IMR-90 (cell line): ENCODE data around the gene TNNC1. TPM values are rescaled to one million over a fixed set of nuclear protein-coding genes. Genes with fewer than 3 reads are reported as not detected.

Experiments used
- ATAC-seq: fragments of 200-7000 bp; cut with Tn5 transposase; 2 replicates; pipeline ENCODE4 v1.9.1; 2020; ENCODE audit warnings: low read depth, mild to moderate bottlenecking, moderate library complexity
- BruUV-seq: library from RNA; stranded (reverse); fragments of 400-500 nt; replicated peaks from 2 replicates; lab custom pipeline; 2021; lab: Mats Ljungman, UMichigan
- CTCF ChIA-PET: fragments of 300-600 bp; formaldehyde crosslinking; extraction: SDS; loops from one replicate; lab custom pipeline; 2021; ENCODE audit warnings: antibody characterized with exemption; lab: Yijun Ruan, JAX
- POLR2A ChIA-PET: fragments of 300-600 bp; sonication (Branson Sonifier 250); formaldehyde crosslinking; loops from one replicate; lab custom pipeline; 2022; ENCODE audit warnings: antibody characterized with exemption; ENCODE audit not compliant: unreplicated experiment; lab: Charles Lee
- DNase-seq: peaks from one replicate; pipeline ENCODE4 v3.0.0; 2013
- H2AFZ ChIP-seq: replicated peaks from 2 replicates; pipeline ENCODE3; 2013; ENCODE audit warnings: low read length, mild to moderate bottlenecking; ENCODE audit not compliant: poor library complexity
- H2AK5ac ChIP-seq: 2 replicates; pipeline ENCODE4 v1.6.1; 2013; ENCODE audit warnings: low read depth, low read length, inconsistent platforms
- H2AK9ac ChIP-seq: replicated peaks from 2 replicates; pipeline ENCODE3; 2013; ENCODE audit warnings: mild to moderate bottlenecking, low read depth, low read length, moderate library complexity; ENCODE audit not compliant: poor library complexity
- H2BK120ac ChIP-seq: 2 replicates; pipeline ENCODE4 v1.6.1; 2013; ENCODE audit warnings: low read depth, low read length, inconsistent platforms
- H2BK15ac ChIP-seq: 3 replicates; pipeline ENCODE4 v1.6.1; 2013; ENCODE audit warnings: low read depth, low read length, inconsistent platforms
- H2BK20ac ChIP-seq: 2 replicates; pipeline ENCODE4 v1.6.1; 2013; ENCODE audit warnings: low read depth, mild to moderate bottlenecking, inconsistent platforms, low read length, moderate library complexity
- H2BK5ac ChIP-seq: 2 replicates; pipeline ENCODE4 v1.6.1; 2013; ENCODE audit warnings: mild to moderate bottlenecking, low read depth, low read length, inconsistent platforms; ENCODE audit not compliant: poor library complexity, severe bottlenecking
- H3K14ac ChIP-seq: replicated peaks from 2 replicates; pipeline ENCODE4 v1.6.1; 2013; ENCODE audit warnings: low read depth, low read length, inconsistent platforms
- H3K18ac ChIP-seq: 2 replicates; pipeline ENCODE4 v1.6.1; 2013; ENCODE audit warnings: low read depth, low read length, control low read depth
- H3K23ac ChIP-seq: 2 replicates; pipeline ENCODE4 v1.6.1; 2013; ENCODE audit warnings: low read depth, low read length, inconsistent platforms
- H3K27ac ChIP-seq: 2 replicates; pipeline ENCODE4 v1.5.1; 2013; ENCODE audit warnings: mild to moderate bottlenecking, control low read depth, low read length; ENCODE audit not compliant: insufficient read depth
- H3K27me3 ChIP-seq: 2 replicates; pipeline ENCODE4 v1.6.1; 2013; ENCODE audit warnings: low read length; ENCODE audit not compliant: control insufficient read depth, insufficient read depth
- H3K36me3 ChIP-seq: 2 replicates; pipeline ENCODE4 v1.6.1; 2013; ENCODE audit warnings: low read length, mixed read lengths; ENCODE audit not compliant: control insufficient read depth, insufficient read depth
- H3K4ac ChIP-seq: 2 replicates; pipeline ENCODE4 v1.6.1; 2013; ENCODE audit warnings: low read depth, low read length, inconsistent platforms
- H3K4me1 ChIP-seq: 2 replicates; pipeline ENCODE4 v1.6.1; 2013; ENCODE audit warnings: low read length, mixed read lengths; ENCODE audit not compliant: control insufficient read depth, insufficient read depth
- H3K4me2 ChIP-seq: 2 replicates; pipeline ENCODE4 v1.6.1; 2013; ENCODE audit warnings: low read depth, mild to moderate bottlenecking, control low read depth, low read length, moderate library complexity
- H3K4me3 ChIP-seq: 2 replicates; pipeline ENCODE4 v1.5.1; 2013; ENCODE audit warnings: low read depth, mild to moderate bottlenecking, control low read depth, low read length, moderate library complexity; ENCODE audit not compliant: insufficient read depth
- H3K56ac ChIP-seq: 2 replicates; pipeline ENCODE4 v1.6.1; 2013; ENCODE audit warnings: low read length, inconsistent platforms; ENCODE audit not compliant: insufficient read depth; ENCODE audit errors: extremely low read depth
- H3K79me1 ChIP-seq, 2 experiments: 2 replicates each; pipeline ENCODE4 v1.6.1; 2013; ENCODE audit warnings: low read length in 2 of 2, inconsistent platforms in 1 of 2, low read depth in 1 of 2
- H3K9ac ChIP-seq: 2 replicates; pipeline ENCODE4 v1.6.1; 2013; ENCODE audit warnings: low read depth, low read length, control low read depth
- H3K9me1 ChIP-seq: 2 replicates; pipeline ENCODE4 v1.6.1; 2013; ENCODE audit warnings: low read length, inconsistent platforms; ENCODE audit not compliant: insufficient read depth
- H3K9me3 ChIP-seq: 2 replicates; pipeline ENCODE4 v1.6.1; 2013; ENCODE audit warnings: low read length; ENCODE audit not compliant: control insufficient read depth, insufficient read depth
- H4K20me1 ChIP-seq: 2 replicates; pipeline ENCODE4 v1.6.1; 2013; ENCODE audit warnings: low read length, inconsistent platforms; ENCODE audit not compliant: insufficient read depth
- H4K5ac ChIP-seq: 2 replicates; pipeline ENCODE4 v1.6.1; 2013; ENCODE audit warnings: mild to moderate bottlenecking, low read depth, low read length, control low read depth
- H4K8ac ChIP-seq, 2 experiments: 2 replicates each; pipeline ENCODE4 v1.6.1; 2013; ENCODE audit warnings: low read depth in 2 of 2, low read length in 2 of 2, control low read depth in 1 of 2, inconsistent platforms in 1 of 2
- H4K91ac ChIP-seq: 2 replicates; pipeline ENCODE4 v1.6.1; 2013; ENCODE audit warnings: low read depth, low read length, inconsistent platforms; ENCODE audit not compliant: insufficient read depth
- BHLHE40 ChIP-seq: fragments of 150-350 bp; IDR thresholded peaks from 2 replicates; pipeline ENCODE4 v1.6.1; 2016; ENCODE audit warnings: mild to moderate bottlenecking, low read depth, low read length
- CEBPB ChIP-seq: IDR thresholded peaks from 2 replicates; pipeline ENCODE4 v1.6.1; 2012; ENCODE audit warnings: low read depth, low read length, improper control_type of control experiment
- CHD1 ChIP-seq: IDR thresholded peaks from 2 replicates; pipeline ENCODE4 v1.6.1; 2012; ENCODE audit warnings: low read depth, low read length, improper control_type of control experiment
- CTCF ChIP-seq: conservative IDR thresholded peaks from 2 replicates; pipeline ENCODE4 v1.5.1; 2012; ENCODE audit warnings: mild to moderate bottlenecking, low read depth, low read length, improper control_type of control experiment
- ELK1 ChIP-seq: fragments of 150-350 bp; IDR thresholded peaks from 2 replicates; pipeline ENCODE4 v1.6.1; 2016; ENCODE audit warnings: low read depth, mild to moderate bottlenecking, low read length, moderate library complexity, borderline replicate concordance
- FOS ChIP-seq: fragments of 150-350 bp; IDR thresholded peaks from 2 replicates; pipeline ENCODE4 v1.6.1; 2016; ENCODE audit warnings: low read depth, low read length
- MAZ ChIP-seq: IDR thresholded peaks from 2 replicates; pipeline ENCODE4 v1.6.1; 2012; ENCODE audit warnings: low read depth, mild to moderate bottlenecking, low read length, improper control_type of control experiment, moderate library complexity, borderline replicate concordance
- MXI1 ChIP-seq: IDR thresholded peaks from 2 replicates; pipeline ENCODE4 v1.6.1; 2012; ENCODE audit warnings: low read depth, mild to moderate bottlenecking, low read length, moderate library complexity, borderline replicate concordance
- NFE2L2 ChIP-seq: fragments of 150-350 bp; IDR thresholded peaks from 2 replicates; pipeline ENCODE4 v1.6.1; 2016; ENCODE audit warnings: low read depth, mild to moderate bottlenecking, low read length
- POLR2A ChIP-seq: IDR thresholded peaks from 2 replicates; pipeline ENCODE4 v1.6.1; 2012; ENCODE audit warnings: mild to moderate bottlenecking, low read depth, low read length
- RCOR1 ChIP-seq: IDR thresholded peaks from 2 replicates; pipeline ENCODE4 v1.6.1; 2012; ENCODE audit warnings: mild to moderate bottlenecking, low read length, improper control_type of control experiment; ENCODE audit not compliant: insufficient replicate concordance
- RFX5 ChIP-seq: IDR thresholded peaks from 2 replicates; pipeline ENCODE4 v1.8.0; 2012; ENCODE audit warnings: low read depth, mild to moderate bottlenecking, low read length, moderate library complexity
- SMC3 ChIP-seq: fragments of 150-350 bp; IDR thresholded peaks from 2 replicates; pipeline ENCODE4 v1.6.1; 2016; ENCODE audit warnings: low read depth, mild to moderate bottlenecking, antibody characterized with exemption, low read length, moderate library complexity
- USF2 ChIP-seq: fragments of 150-350 bp; IDR thresholded peaks from 2 replicates; pipeline ENCODE4 v1.6.1; 2017; ENCODE audit warnings: mild to moderate bottlenecking, antibody characterized with exemption, low read length, low read depth
- WGBS, 2 experiments: methylation state at CpG; one replicate each; pipeline versions ENCODE4 v1.1.5 to v1.1.7; 2013; ENCODE audit warnings: missing lambda C conversion rate in 2 of 2; ENCODE audit not compliant: insufficient read length in 1 of 2; ENCODE audit errors: extremely low coverage in 2 of 2; 5-methylcytosine and 5-hydroxymethylcytosine counted together
- dilution Hi-C: fragments of 300-500 bp; cut with HindIII; formaldehyde crosslinking; loops from one replicate; pipeline ENCODE4 v1.14.3; 2018; ENCODE audit warnings: low sequenced_read_pairs; ENCODE audit not compliant: unreplicated experiment
- in situ Hi-C: fragments of 300-500 bp; cut with MboI; formaldehyde crosslinking; loops from 3 replicates; pipeline ENCODE4 v1.14.3; 2019; ENCODE audit warnings: low sequenced_read_pairs, inconsistent platforms, mixed read lengths
- intact Hi-C: fragments of 100-400 bp; cut with micrococcal nuclease; formaldehyde crosslinking; loops from 2 replicates; pipeline ENCODE4 v1.10.0; 2022
- polyA plus RNA-seq, 3 experiments: library from polyadenylated mRNA; depleted of rRNA; stranded (reverse); fragments of >200 nt; gene quantifications; 2 replicates each; pipeline ENCODE4 v1.2.3, GENCODE V29; 2012; ENCODE audit warnings: low replicate concordance in 1 of 3
- total RNA-seq: library from RNA; depleted of rRNA; stranded (reverse); fragments of >200 nt; gene quantifications from 2 replicates; pipeline ENCODE4 v1.2.3, GENCODE V29; 2012

TNNC1 gene
- total and polyA plus RNA-seq, 2 of the 4 experiments (the other 2 are of a cell fraction): 1.3 to 4.6 TPM

GRCh38 chr3:52480768-52481715 is 27.2 kb upstream of the TNNC1 start:
- peaks cover 7 to 41% of the 10 kb centered on the region in 2 experiments; a peak in 3 of 4 replicates for H3K79me1 ChIP-seq
- no peak overlapping the region for H3K4me3 ChIP-seq
- 76% methylated on average over 12 of the region's 27 CpGs; no CpG with 5 or more reads in 1 of the 2 experiments for WGBS, 2 experiments
- no peak overlapping the region for H4K91ac ChIP-seq
- H3K9ac ChIP-seq: no peak overlapping the region
- ATAC-seq: no peak
- no peak overlapping the region for H2BK15ac ChIP-seq
- H3K14ac ChIP-seq: no peak overlapping the region
- CTCF ChIA-PET: interaction anchor here (1.1 kb wide), 1 partner anchor 10 kb away, joined by 3 read pairs; no protein-coding TSS in a partner anchor
- BruUV-seq: TSS peak; percentile 47
- dilution Hi-C loops: no loop called here
- no peak overlapping the region for H3K4ac ChIP-seq
- H3K27me3 ChIP-seq: no peaks in the 10 kb centered on the region
- DNase-seq: no peak
- H3K9me3 ChIP-seq: no peaks in the 10 kb centered on the region
- no peak overlapping the region for H3K56ac ChIP-seq
- H2BK5ac ChIP-seq: no peak overlapping the region
- H2BK120ac ChIP-seq: no peak overlapping the region
- in situ Hi-C loops: no loop called here
- no peak overlapping the region for H4K8ac ChIP-seq
- H3K36me3 ChIP-seq: peaks cover 80% of the 10 kb centered on the region
- no peak overlapping the region for H3K23ac ChIP-seq
- H3K18ac ChIP-seq: no peak overlapping the region
- H3K4me1 ChIP-seq: peaks cover 13% of the 10 kb centered on the region; the same call in 1 of the 2 replicates
- no peak overlapping the region for H2BK20ac ChIP-seq
- H2AK9ac ChIP-seq: peak overlapping the region; percentile 50
- peaks cover 35% of the 10 kb centered on the region for H4K20me1 ChIP-seq
- no peak overlapping the region for H2AK5ac ChIP-seq
- H3K27ac ChIP-seq: no peak overlapping the region
- POLR2A ChIA-PET: no interaction called here
- intact Hi-C loops: no loop called here
- H4K5ac ChIP-seq: no peak overlapping the region
- no peak overlapping the region for H3K4me2 ChIP-seq
- H2AFZ ChIP-seq: no peak overlapping the region
- H3K9me1 ChIP-seq: peaks cover 22% of the 10 kb centered on the region; the same call in 1 of the 2 replicates
- no peak for TF ChIP-seq MAZ
- no peak for TF ChIP-seq SMC3
- no peak for TF ChIP-seq MXI1
- TF ChIP-seq USF2: no peak
- no peak for TF ChIP-seq POLR2A
- TF ChIP-seq ELK1: no peak
- no peak for TF ChIP-seq RFX5
- no peak for TF ChIP-seq CTCF
- TF ChIP-seq CHD1: no peak
- TF ChIP-seq CEBPB: no peak
- TF ChIP-seq BHLHE40: no peak
- no peak for TF ChIP-seq RCOR1
- TF ChIP-seq FOS: no peak
- no peak for TF ChIP-seq NFE2L2
